WERI-Rb-1 (cell line): ENCODE results near the gene KRTAP10-9.
"Not testable (repeated sequence)": the region's sequence is repeated elsewhere in the genome, so short reads cannot be mapped to it uniquely, and the experiment has no call there.

ENCODE experiments used
- DNase-seq: peaks from one replicate; pipeline ENCODE4 v3.0.0-alpha.2; 2020
- H3K27ac ChIP-seq: fragments of 250-450 bp; sonication (Bioruptor Pico); 2 replicates; pipeline ENCODE4 v1.5.1; 2020; ENCODE audit warnings: mild to moderate bottlenecking, moderate library complexity
- H3K27me3 ChIP-seq: fragments of 250-450 bp; sonication (Bioruptor Pico); 2 replicates; pipeline ENCODE4 v1.5.1; 2021; ENCODE audit warnings: mild to moderate bottlenecking, low read depth, moderate library complexity; ENCODE audit not compliant: insufficient read depth, severe bottlenecking
- H3K36me3 ChIP-seq: fragments of 250-450 bp; sonication (Bioruptor Pico); 2 replicates; pipeline ENCODE4 v1.5.1; 2020; ENCODE audit warnings: mild to moderate bottlenecking, moderate library complexity
- H3K4me3 ChIP-seq: 2 replicates; pipeline ENCODE4 v1.5.1; 2011; ENCODE audit warnings: low read depth, mild to moderate bottlenecking, control low read depth, low read length
- H3K9me3 ChIP-seq: fragments of 250-450 bp; sonication (Bioruptor Pico); 2 replicates; pipeline ENCODE4 v1.5.1; 2021; ENCODE audit warnings: mild to moderate bottlenecking, moderate library complexity; ENCODE audit not compliant: severe bottlenecking
- CTCF ChIP-seq: IDR thresholded peaks from 2 replicates; pipeline ENCODE4 v1.5.1; 2011; ENCODE audit warnings: low read depth, mild to moderate bottlenecking, control low read depth, inconsistent platforms, low read length

Gene KRTAP10-9

DNA sequence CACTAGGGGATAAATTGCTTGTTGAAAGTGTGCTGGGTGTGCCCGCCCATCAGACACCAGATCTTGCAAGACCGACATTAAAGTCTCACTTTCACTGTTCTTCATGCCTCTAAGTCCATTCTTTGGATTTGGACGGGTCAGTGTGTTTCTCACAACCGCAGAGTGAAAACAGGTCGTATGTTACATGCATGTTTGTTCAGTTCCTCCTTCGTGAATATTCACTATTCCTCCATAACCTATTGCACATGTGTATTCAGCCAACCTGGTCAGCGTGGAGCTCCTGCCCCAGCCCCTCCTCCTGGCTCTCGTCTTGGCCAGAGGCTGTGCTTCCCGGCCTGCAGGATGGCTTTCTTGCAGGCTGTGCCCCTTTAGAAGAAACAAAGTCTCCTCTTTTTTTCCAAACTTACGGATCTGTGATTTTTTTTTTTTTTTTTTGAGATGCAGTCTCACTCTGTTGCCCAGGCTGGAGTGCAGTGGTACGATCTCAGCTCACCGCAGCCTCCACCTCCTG, 32.4 kb upstream of the KRTAP10-9 start:
- Histone ChIP-seq H3K36me3 (no peaks in the 10 kb centered on the region), H3K4me3 (no peak overlapping the region), H3K9me3 (peaks cover 4% of the 10 kb centered on the region), H3K27me3 (no peaks in the 10 kb centered on the region), H3K27ac (no peak overlapping the region)
- no peak for TF ChIP-seq CTCF
- DNase-seq: no peak

- H3K27ac ChIP-seq: no peak overlapping the region
- no peak overlapping the region for H3K4me3 ChIP-seq
- H3K9me3 ChIP-seq: peaks cover 4% of the 10 kb centered on the region
- no peaks in the 10 kb centered on the region for H3K36me3 ChIP-seq
- no peak for DNase-seq
- TF ChIP-seq CTCF: no peak
- no peaks in the 10 kb centered on the region for H3K27me3 ChIP-seq
Measured at GRCh38 chr21:44595524-44595923, 31.4 kb upstream of the KRTAP10-9 start.

DNA sequence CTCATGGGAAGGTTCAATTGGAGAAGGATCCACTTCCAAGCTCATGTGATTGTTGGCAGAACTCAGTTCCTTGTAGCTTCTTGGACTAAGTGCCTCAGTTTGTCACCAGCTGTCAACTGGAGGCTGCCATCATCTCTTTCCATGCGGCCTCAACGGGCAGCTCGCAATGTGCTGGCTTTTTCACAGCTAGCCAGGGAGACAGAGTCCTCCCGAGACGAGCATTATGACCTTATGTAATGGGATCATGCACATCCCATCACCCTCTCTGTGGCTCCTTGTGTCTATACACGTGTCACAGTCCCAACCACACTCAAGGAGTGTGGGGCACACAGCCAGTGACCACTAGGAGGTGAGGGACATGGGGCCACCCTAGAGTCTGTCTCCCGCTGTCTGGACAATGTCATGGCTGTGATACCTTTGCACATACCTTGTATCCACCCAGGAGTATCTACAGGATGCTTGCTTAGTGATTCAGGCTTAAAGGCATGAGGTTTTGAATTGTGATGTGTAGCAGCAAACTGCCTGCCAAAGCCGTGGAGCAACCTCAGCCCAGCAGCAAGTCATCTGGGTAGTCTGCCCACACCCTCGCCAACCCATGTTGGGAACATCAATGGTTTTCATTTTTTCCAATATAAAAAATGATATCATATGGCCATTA, 30.7 kb upstream of the KRTAP10-9 start:
- Histone ChIP-seq H3K9me3 (peaks cover 4% of the 10 kb centered on the region), H3K27me3 (no peaks in the 10 kb centered on the region), H3K36me3 (no peaks in the 10 kb centered on the region), H3K4me3 (no peak overlapping the region), H3K27ac (no peak overlapping the region)
- DNase-seq: no peak
- no peak for TF ChIP-seq CTCF

DNA sequence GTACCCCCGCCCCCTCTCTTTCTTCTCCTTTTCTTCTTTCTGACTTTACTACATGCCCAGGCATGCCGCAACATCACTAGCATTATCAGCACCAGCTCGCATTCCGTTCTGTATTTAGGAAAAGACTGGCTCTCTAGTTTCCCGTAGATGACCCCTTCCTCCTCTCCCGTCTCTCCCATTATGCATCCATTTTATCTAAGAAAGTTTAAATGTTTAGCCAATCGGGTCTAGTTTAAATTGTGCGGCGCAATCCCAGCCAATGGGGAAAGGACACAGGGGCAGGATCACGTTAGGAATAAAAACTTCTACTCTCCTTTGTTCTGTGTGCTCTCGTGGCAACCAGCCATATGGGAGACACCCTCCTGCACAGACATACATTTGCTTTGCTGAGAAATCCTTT, 28.8 kb upstream of the KRTAP10-9 start:
- Histone ChIP-seq H3K36me3 (no peaks in the 10 kb centered on the region), H3K9me3 (peaks cover 4% of the 10 kb centered on the region), H3K27me3 (no peaks in the 10 kb centered on the region), H3K4me3 (no peak overlapping the region), H3K27ac (0 out of 2 replicates have a peak overlapping the region, but pooled peaks have one; percentile 1)
- no peak for TF ChIP-seq CTCF
- no peak for DNase-seq

DNA sequence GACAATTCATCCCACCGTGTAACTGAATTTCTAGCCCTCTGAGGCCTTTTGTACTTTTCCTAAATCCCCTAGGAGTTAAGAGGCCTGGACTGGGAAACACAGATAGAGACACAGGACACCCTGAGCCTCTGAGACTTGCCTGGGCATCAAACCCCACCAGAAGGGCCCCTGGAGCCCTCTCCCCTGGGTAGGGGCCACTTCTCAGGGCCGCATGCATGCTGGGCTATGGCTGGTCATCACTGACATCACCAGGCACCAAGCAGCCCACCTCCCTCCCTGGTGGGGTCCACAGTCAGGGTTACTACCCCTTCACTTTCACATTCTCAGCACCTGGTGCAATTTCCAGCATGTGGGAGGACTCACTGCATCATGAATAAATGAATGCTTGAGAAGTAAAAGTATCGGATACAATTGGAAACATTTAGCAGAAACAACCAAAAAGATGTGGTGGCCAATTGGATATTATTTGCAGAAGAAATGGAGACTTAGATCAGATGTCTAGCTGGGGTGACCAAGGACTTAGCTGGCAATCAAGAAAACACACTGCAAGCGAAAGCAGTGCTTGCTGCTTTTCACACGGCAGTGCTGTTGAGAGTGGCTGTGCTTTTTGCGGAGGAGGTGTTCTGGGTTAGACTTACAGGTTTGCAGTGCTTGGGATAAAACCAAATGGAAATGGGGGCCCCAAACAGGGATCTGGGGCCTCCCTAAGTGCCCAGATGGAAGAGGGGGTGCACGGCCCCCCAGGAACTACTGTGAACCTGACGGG, 27.4 kb upstream of the KRTAP10-9 start:
- Histone ChIP-seq H3K4me3 (no peak overlapping the region), H3K9me3 (peaks cover 10% of the 10 kb centered on the region)
- no peak for DNase-seq

DNA sequence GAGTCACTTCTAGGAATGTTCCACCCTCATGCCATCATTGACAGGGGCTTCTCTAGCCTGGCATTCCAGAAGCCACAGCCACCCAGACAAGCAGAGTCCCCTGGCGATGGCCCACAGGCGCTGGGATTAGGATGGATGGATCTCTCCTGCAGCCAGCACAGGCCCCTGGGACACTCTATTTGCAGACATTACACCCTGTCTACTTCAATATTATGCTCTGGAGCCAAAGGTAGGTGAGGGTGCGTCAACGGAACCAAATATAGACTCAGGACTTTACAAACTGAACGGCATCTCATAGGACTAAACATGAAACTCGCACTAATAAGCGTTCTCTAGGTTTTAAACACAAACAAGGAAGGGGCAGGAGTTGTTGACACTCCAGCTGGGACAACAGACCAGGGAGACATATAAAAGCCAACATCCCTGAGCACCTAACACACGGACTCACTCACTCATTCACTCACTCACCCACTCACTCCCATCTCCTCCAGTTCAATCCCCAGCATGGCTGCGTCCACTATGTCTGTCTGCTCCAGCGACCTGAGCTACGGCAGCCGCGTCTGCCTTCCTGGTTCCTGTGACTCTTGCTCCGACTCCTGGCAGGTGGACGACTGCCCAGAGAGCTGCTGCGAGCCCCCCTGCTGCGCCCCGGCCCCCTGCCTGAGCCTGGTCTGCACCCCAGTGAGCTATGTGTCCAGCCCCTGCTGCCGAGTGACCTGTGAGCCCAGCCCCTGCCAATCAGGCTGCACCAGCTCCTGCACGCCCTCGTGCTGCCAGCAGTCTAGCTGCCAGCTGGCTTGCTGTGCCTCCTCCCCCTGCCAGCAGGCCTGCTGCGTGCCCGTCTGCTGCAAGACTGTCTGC, 26.5 kb upstream of the KRTAP10-9 start, which contains the start of gene KRTAP10-7:
Gene KRTAP10-7 (plus strand): TSS at position 480 of the 861 bp plus-strand sequence. CDS start 25 bp downstream, at position 505.
- H3K27ac ChIP-seq, H3K4me3 ChIP-seq, DNase-seq, H3K27me3 ChIP-seq, H3K36me3 ChIP-seq: not testable (repeated sequence)
- peaks cover 13% of the 10 kb centered on the region for H3K9me3 ChIP-seq

More for the DNA sequence above, 27.4 kb upstream of the KRTAP10-9 start:
- Histone ChIP-seq H3K36me3 (no peaks in the 10 kb centered on the region), H3K27me3 (no peaks in the 10 kb centered on the region), H3K27ac (no peak overlapping the region)
- TF ChIP-seq CTCF: no peak

DNA sequence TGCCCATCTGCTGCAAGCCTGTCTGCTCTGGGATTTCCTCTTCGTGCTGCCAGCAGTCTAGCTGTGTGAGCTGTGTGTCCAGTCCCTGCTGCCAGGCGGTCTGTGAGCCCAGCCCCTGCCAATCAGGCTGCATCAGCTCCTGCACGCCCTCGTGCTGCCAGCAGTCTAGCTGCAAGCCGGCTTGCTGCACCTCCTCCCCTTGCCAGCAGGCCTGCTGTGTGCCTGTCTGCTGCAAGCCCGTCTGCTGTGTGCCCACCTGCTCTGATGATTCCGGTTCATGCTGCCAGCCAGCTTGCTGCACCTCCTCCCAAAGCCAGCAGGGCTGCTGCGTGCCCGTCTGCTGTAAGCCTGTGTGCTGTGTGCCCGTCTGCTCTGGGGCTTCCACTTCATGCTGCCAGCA, 25.8 kb upstream of the KRTAP10-9 start:
- peaks cover 13% of the 10 kb centered on the region for H3K9me3 ChIP-seq
- H3K27ac ChIP-seq, DNase-seq, H3K27me3 ChIP-seq, H3K36me3 ChIP-seq, H3K4me3 ChIP-seq: not testable (repeated sequence)
